Thyroid gland (tissue), 4 donors: Measurements from ENCODE around the gene CTDSPL. TPM values are rescaled to one million over a fixed set of nuclear protein-coding genes. Genes with fewer than 3 reads are reported as not detected.

Source experiments
- DNase-seq, 2 donors: peaks; one replicate each; pipeline ENCODE4 v3.0.0-alpha.2; 2019
- H3K27ac ChIP-seq, 3 donors: fragments of 200-600 bp; sonication (generic); 1 replicate in 2 of 3; 2 replicates in 1 of 3; pipeline ENCODE4 v1.5.1; 2016 to 2019; ENCODE audit warnings: mild to moderate bottlenecking in 1 of 3, moderate library complexity in 1 of 3
- H3K27me3 ChIP-seq: fragments of 200-600 bp; sonication (generic); one replicate; pipeline ENCODE4 v1.5.1; 2019
- H3K36me3 ChIP-seq, 2 donors: fragments of 200-600 bp; sonication (generic); one replicate each; pipeline ENCODE4 v1.5.1; 2016 to 2019
- H3K4me1 ChIP-seq, 2 donors: fragments of 200-600 bp; sonication (generic); one replicate each; pipeline ENCODE4 v1.5.1; 2017 to 2019
- H3K4me3 ChIP-seq, 3 donors: fragments of 200-600 bp; sonication (generic); replicated peaks in 1 of 3; 1 replicate in 2 of 3; 2 replicates in 1 of 3; pipeline ENCODE4 v1.5.1; 2016; ENCODE audit warnings: mild to moderate bottlenecking in 1 of 3
- H3K9me3 ChIP-seq: fragments of 200-600 bp; sonication (generic); one replicate; pipeline ENCODE4 v1.5.1; 2017
- POLR2A ChIP-seq, 2 donors: fragments of 450-650 bp; IDR thresholded peaks; one replicate each; pipeline ENCODE4 v1.6.1; 2017; ENCODE audit warnings: antibody characterized with exemption in 2 of 2, mild to moderate bottlenecking in 2 of 2, moderate library complexity in 1 of 2
- WGBS, 2 donors: methylation state at CpG; one replicate each; pipeline ENCODE4 v1.1.5; 2017; 5-methylcytosine and 5-hydroxymethylcytosine counted together
- intact Hi-C: fragments of 100-400 bp; cut with DNase I; formaldehyde crosslinking; loops from one replicate; pipeline ENCODE4 v1.15.1; 2023
- total RNA-seq, 4 donors: library from RNA; depleted of rRNA; stranded (reverse); fragments of >200 nt; gene quantifications; one replicate each; pipeline ENCODE4 v1.2.3, GENCODE V29; 2016
- TF ChIP-seq, protein P1 (sequence below), 6 experiments: fragments of 200-600 bp in 3 of 6; fragments of 450-650 bp in 3 of 6; sonication (generic) in 3 of 6; IDR thresholded peaks; one replicate each; pipeline ENCODE4 v1.5.1; 2016 to 2019; ENCODE audit warnings: antibody characterized with exemption in 6 of 6, mild to moderate bottlenecking in 2 of 6, inconsistent platforms in 1 of 6, moderate library complexity in 1 of 6

Gene CTDSPL
- total RNA-seq, 4 donors from 2014 or later, result 23.6 to 37.9 (median 29.8) TPM

DNA sequence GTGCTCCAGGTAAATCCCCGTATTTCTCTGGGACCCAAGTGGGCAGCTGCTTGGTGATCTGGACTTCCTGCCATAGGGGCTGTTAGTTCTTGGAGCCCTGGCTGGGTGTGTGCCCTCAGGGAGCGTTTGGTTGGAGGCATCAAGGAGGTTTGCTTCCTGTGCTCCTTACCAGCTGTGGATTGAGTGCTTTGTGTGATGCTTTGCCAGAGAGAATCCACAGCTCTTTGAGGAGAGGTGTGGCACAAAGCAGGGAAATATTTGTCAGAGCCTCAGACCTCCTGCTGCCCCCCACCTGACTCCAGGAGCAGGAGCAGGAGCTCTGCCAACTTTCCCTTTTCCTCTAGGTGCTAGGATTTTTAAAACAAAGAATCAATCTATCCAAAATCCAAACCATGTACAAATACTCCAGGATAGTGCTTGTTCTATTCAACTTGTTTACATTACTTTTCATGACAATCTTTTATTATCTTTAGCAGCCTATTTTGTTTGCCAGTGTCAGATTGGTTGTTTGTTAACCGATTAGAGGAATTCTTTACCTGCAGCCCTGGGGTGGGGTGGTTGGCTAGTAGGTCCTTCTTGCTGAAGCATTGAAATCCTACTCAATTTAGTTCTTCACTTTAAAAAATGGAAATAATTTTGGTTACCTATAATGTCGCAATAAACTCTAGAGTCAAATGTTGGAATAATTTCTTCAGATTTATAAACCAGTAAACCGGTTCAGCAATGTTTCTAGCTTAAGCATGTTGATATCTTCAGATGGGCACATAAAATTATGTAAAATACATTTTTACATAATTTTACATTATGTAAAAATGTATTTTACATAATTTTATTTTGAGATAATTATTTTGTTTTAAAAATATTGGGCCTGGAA, 2.5 kb downstream of the CTDSPL start:
- 55 to 77% methylated on average over 5 of the region's 5 CpGs for WGBS, 2 donors
- intact Hi-C loops, result no loop called here
- H3K27ac ChIP-seq, result peak overlapping the region; percentile 55 to 66 (median 63)
- H3K4me3 ChIP-seq, result no peak overlapping the region
- peak; percentile 17 to 37 for DNase-seq
- H3K4me1 ChIP-seq, result peaks cover 27 to 33% of the 10 kb centered on the region in 2 donors
- H3K36me3 ChIP-seq, result no peaks in the 10 kb centered on the region
- no peak for TF ChIP-seq POLR2A (IDR thresholded peaks at IDR 0.05)
- TF ChIP-seq, protein P1, sequence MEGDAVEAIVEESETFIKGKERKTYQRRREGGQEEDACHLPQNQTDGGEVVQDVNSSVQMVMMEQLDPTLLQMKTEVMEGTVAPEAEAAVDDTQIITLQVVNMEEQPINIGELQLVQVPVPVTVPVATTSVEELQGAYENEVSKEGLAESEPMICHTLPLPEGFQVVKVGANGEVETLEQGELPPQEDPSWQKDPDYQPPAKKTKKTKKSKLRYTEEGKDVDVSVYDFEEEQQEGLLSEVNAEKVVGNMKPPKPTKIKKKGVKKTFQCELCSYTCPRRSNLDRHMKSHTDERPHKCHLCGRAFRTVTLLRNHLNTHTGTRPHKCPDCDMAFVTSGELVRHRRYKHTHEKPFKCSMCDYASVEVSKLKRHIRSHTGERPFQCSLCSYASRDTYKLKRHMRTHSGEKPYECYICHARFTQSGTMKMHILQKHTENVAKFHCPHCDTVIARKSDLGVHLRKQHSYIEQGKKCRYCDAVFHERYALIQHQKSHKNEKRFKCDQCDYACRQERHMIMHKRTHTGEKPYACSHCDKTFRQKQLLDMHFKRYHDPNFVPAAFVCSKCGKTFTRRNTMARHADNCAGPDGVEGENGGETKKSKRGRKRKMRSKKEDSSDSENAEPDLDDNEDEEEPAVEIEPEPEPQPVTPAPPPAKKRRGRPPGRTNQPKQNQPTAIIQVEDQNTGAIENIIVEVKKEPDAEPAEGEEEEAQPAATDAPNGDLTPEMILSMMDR (IDR thresholded peaks at IDR 0.05), result no peak
- no peaks in the 10 kb centered on the region for H3K9me3 ChIP-seq
- no peaks in the 10 kb centered on the region for H3K27me3 ChIP-seq

- Histone ChIP-seq H3K4me1 (peaks cover 26 to 32% of the 10 kb centered on the region in 2 donors), H3K36me3 (no peaks in the 10 kb centered on the region), H3K4me3 (no peak overlapping the region), H3K9me3 (no peaks in the 10 kb centered on the region), H3K27me3 (no peaks in the 10 kb centered on the region), H3K27ac (no peak overlapping the region)
- intact Hi-C loops, result no loop called here
- TF ChIP-seq, protein P1 (IDR thresholded peaks at IDR 0.05), result no peak
- no peak for TF ChIP-seq POLR2A (IDR thresholded peaks at IDR 0.05)
- WGBS, 2 donors, result 44 to 69% methylated on average over 1 of the region's 1 CpG
- no peak for DNase-seq
Observed at GRCh38 chr3:37864904-37865303, 3.2 kb downstream of the CTDSPL start.

DNA sequence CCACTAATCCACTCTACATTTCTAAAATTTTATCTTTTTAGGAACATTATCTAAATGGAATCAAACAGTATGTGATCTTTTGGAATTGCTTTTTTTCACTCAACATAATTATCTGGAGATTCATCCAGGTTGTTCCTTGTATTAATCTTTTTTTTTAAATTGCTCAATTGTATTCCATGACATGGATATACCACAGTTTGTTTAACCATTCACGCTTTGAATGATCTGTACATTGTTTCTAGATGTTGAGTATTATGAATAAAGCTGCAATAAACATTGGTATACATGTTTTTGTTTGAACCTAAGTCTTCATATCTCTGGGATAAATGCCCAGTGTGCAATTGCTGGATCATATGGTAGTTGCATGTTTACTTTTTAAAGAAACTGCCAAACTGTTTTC, 5.5 kb downstream of the CTDSPL start:
- intact Hi-C loops, result no loop called here

DNA sequence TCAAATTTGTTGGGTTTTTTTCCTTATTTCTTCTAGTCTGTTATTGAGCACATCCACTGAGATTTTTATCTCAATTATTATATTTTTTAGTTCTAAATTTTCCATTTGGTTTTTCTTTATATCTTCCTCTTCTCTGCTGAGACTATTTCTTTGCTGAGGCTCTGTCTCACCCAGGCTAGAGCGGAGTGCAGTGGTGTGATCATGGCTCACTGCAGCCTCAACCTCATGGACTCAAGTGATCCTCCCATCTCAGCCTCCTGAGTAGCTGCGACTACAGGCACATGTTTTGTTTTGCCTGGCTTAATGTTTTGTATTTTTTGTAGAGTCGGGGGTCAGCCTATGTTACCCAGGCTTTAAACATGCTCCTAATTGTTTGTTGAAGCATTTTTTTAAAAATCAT, 10.2 kb downstream of the CTDSPL start:
- Histone ChIP-seq H3K4me3 (no peak overlapping the region), H3K4me1 (no peaks in the 10 kb centered on the region), H3K36me3 (no peaks in the 10 kb centered on the region), H3K27me3 (no peaks in the 10 kb centered on the region), H3K27ac (no peak overlapping the region), H3K9me3 (no peaks in the 10 kb centered on the region)
- intact Hi-C loops, result no loop called here
- 94 to 96% methylated on average over 3 of the region's 3 CpGs for WGBS, 2 donors
- DNase-seq, result no peak
- no peak for TF ChIP-seq POLR2A (IDR thresholded peaks at IDR 0.05)
- TF ChIP-seq, protein P1 (IDR thresholded peaks at IDR 0.05), result no peak

More for the DNA sequence above, 5.5 kb downstream of the CTDSPL start:
- peaks cover 20 to 22% of the 10 kb centered on the region in 2 donors for H3K4me1 ChIP-seq
- no peak overlapping the region for H3K4me3 ChIP-seq
- WGBS, 2 donors, result 98 to 100% methylated on average over 1 of the region's 1 CpG
- H3K27ac ChIP-seq, result no peak overlapping the region
- no peaks in the 10 kb centered on the region for H3K36me3 ChIP-seq
- no peaks in the 10 kb centered on the region for H3K27me3 ChIP-seq
- TF ChIP-seq POLR2A (IDR thresholded peaks at IDR 0.05), result no peak
- TF ChIP-seq, protein P1 (IDR thresholded peaks at IDR 0.05), result no peak
- H3K9me3 ChIP-seq, result no peaks in the 10 kb centered on the region
- no peak for DNase-seq
